K562 (cell line): ENCODE results near the gene MDM4. TPM values are rescaled to one million over a fixed set of nuclear protein-coding genes. Genes with fewer than 3 reads are reported as not detected.
"Not testable (repeated sequence)": the region's sequence is repeated elsewhere in the genome, so short reads cannot be mapped to it uniquely, and the experiment has no call there.

Source experiments
- ATAC-seq: fragments of 200-7000 bp; cut with Tn5 transposase; 3 replicates; pipeline ENCODE4 v1.9.1; 2020; ENCODE audit warnings: moderate library complexity
- BruUV-seq: library from RNA; stranded (reverse); fragments of 400-500 nt; replicated peaks from 2 replicates; lab custom pipeline; 2021; lab: Mats Ljungman, UMichigan
- CTCF ChIA-PET: fragments of 300-600 bp; formaldehyde crosslinking; extraction: SDS; loops from one replicate; lab custom pipeline; 2021; ENCODE audit warnings: low intra/inter-chr PET ratio; lab: Yijun Ruan, JAX
- POLR2A ChIA-PET: fragments of 300-600, 350-650 bp; sonication (Branson Sonifier 250); formaldehyde crosslinking; extraction: SDS; loops from one replicate; lab custom pipeline; 2021; ENCODE audit warnings: antibody characterized with exemption, inconsistent platforms; lab: Yijun Ruan, JAX
- DNase-seq, 4 experiments: peaks; one replicate each; pipeline versions ENCODE4 v3.0.0 to v3.0.0-alpha.2; 2011 to 2018; ENCODE audit warnings: low spot score in 3 of 4, mixed read lengths in 3 of 4; ENCODE audit errors: extremely low read depth in 1 of 4
- FAIRE-seq: peaks from 2 replicates; lab custom pipeline; 2011; peaks lifted over from hg19 to GRCh38; lab: Jason Lieb, UNC
- H2AFZ ChIP-seq: 2 replicates; pipeline ENCODE4 v1.6.0; 2011; ENCODE audit warnings: low read depth, low read length, control low read depth, inconsistent platforms
- H3K27ac ChIP-seq: fragments of 200-600 bp; 3 replicates; pipeline ENCODE4 v1.8.0; 2011; ENCODE audit warnings: low read depth, mild to moderate bottlenecking, control low read depth, inconsistent platforms, low read length, moderate library complexity, mixed read lengths; ENCODE audit errors: extremely low read depth
- H3K27me3 ChIP-seq, 2 experiments: fragments of 300-600 bp in 1 of 2; 2 replicates in 1 of 2; 3 replicates in 1 of 2; pipeline versions ENCODE4 v1.6.0 to v1.8.0; 2011; ENCODE audit warnings: inconsistent platforms in 2 of 2, low read length in 2 of 2, mild to moderate bottlenecking in 1 of 2, mixed read lengths in 1 of 2, moderate library complexity in 1 of 2; ENCODE audit not compliant: control insufficient read depth in 2 of 2, insufficient read depth in 2 of 2
- H3K36me3 ChIP-seq: fragments of 300-600 bp; 3 replicates; pipeline ENCODE4 v1.8.0; 2011; ENCODE audit warnings: mild to moderate bottlenecking, low read length, inconsistent platforms; ENCODE audit not compliant: control insufficient read depth, insufficient read depth
- H3K4me1 ChIP-seq, 2 experiments: fragments of 200-600 bp in 1 of 2; replicated peaks in 1 of 2; 2 replicates in 1 of 2; 3 replicates in 1 of 2; pipeline versions ENCODE4 v1.5.1 to v1.8.0; 2011; ENCODE audit warnings: inconsistent platforms in 2 of 2, low read length in 2 of 2, mild to moderate bottlenecking in 1 of 2, mixed read lengths in 1 of 2, moderate library complexity in 1 of 2; ENCODE audit not compliant: control insufficient read depth in 2 of 2, insufficient read depth in 2 of 2
- H3K4me2 ChIP-seq: 2 replicates; pipeline ENCODE4 v1.6.1; 2011; ENCODE audit warnings: low read length, control low read depth, inconsistent platforms, mixed read lengths; ENCODE audit not compliant: insufficient read depth
- H3K4me3 ChIP-seq: fragments of 200-600 bp; sonication (generic), shearing (Covaris generic); 2 replicates; pipeline ENCODE4 v1.5.1; 2016; ENCODE audit warnings: control low read depth, inconsistent platforms
- H3K79me2 ChIP-seq: fragments of 200-600 bp; 3 replicates; pipeline ENCODE4 v1.8.0; 2011; ENCODE audit warnings: low read length, inconsistent platforms; ENCODE audit not compliant: control insufficient read depth, insufficient read depth
- H3K9ac ChIP-seq, 2 experiments: 2 replicates each; pipeline versions ENCODE4 v1.6.0 to v1.6.1; 2011; ENCODE audit warnings: low read depth in 2 of 2, low read length in 2 of 2, control low read depth in 1 of 2, inconsistent platforms in 1 of 2, mild to moderate bottlenecking in 1 of 2, mixed read lengths in 1 of 2; ENCODE audit not compliant: insufficient read depth in 1 of 2
- H3K9me1 ChIP-seq: one replicate; pipeline ENCODE4 v1.6.0; 2011; ENCODE audit warnings: inconsistent platforms, mild to moderate bottlenecking, low read length, moderate library complexity; ENCODE audit not compliant: control insufficient read depth, insufficient read depth
- H3K9me3 ChIP-seq: replicated peaks from 2 replicates; pipeline ENCODE4 v1.5.1; 2011; ENCODE audit warnings: low read depth, low read length, inconsistent platforms; ENCODE audit not compliant: control insufficient read depth, insufficient read depth
- H4K20me1 ChIP-seq: replicated peaks from 2 replicates; pipeline ENCODE4 v1.6.1; 2011; ENCODE audit warnings: low read length, inconsistent platforms, mixed read lengths; ENCODE audit not compliant: control insufficient read depth, insufficient read depth
- ELK3 ChIP-seq: fragments of 450-650 bp; formaldehyde crosslinking; IDR thresholded peaks from 2 replicates; pipeline ENCODE4 v1.4.0; 2020; ENCODE audit warnings: mild to moderate bottlenecking
- FOXK1 ChIP-seq: sonication (generic); formaldehyde crosslinking; IDR thresholded peaks from 2 replicates; pipeline ENCODE4 v1.8.0; 2022; ENCODE audit warnings: missing genetic modification reagents, mild to moderate bottlenecking, borderline replicate concordance
- MIER1 ChIP-seq: fragments of 450-650 bp; IDR thresholded peaks from 2 replicates; pipeline ENCODE4 v1.6.1; 2016; ENCODE audit warnings: antibody characterized with exemption, mild to moderate bottlenecking, low read depth
- POLR2G ChIP-seq: fragments of 200-400 bp; formaldehyde crosslinking; IDR thresholded peaks from 2 replicates; pipeline ENCODE4 v1.6.1; 2017; ENCODE audit warnings: low read depth, mild to moderate bottlenecking, antibody characterized with exemption, low read length, moderate library complexity
- RBFOX2 ChIP-seq: fragments of 200-400 bp; formaldehyde crosslinking; IDR thresholded peaks from 2 replicates; pipeline ENCODE4 v1.6.1; 2017; ENCODE audit warnings: low read depth, mild to moderate bottlenecking, low read length, moderate library complexity
- WGBS: fragments of 100-300 bp; shearing (Covaris generic); methylation state at CpG from one replicate; pipeline ENCODE4 v1.1.6; 2016; ENCODE audit warnings: low coverage, mixed read lengths; ENCODE audit not compliant: insufficient coverage; ENCODE audit errors: missing lambda C conversion rate; 5-methylcytosine and 5-hydroxymethylcytosine counted together
- in situ Hi-C: fragments of 300-500 bp; cut with MboI; formaldehyde crosslinking; loops from 4 replicates; pipeline ENCODE4 v1.15.0; 2018; ENCODE audit warnings: inconsistent platforms, mixed read lengths
- intact Hi-C: fragments of 100-400 bp; cut with micrococcal nuclease; formaldehyde crosslinking; loops from 2 replicates; pipeline ENCODE4 v1.14.2; 2022
- polyA plus RNA-seq, 8 experiments: library from polyadenylated mRNA; depleted of rRNA in 4 of 8; stranded (reverse) in 5 of 8; unstranded in 3 of 8; fragments of >200 nt; fragmentation: Nextera tagmentation in 2 of 8; fragmentation: Illumina TruSeq in 1 of 8; extraction: Ambion mirVana in 2 of 8; extraction: Trizol in 1 of 8; gene quantifications; 2 replicates each; pipeline versions ENCODE4 v1.2.1 to v1.2.3, GENCODE V29; 2011 to 2014; ENCODE audit warnings: inconsistent platforms in 1 of 8, missing spikeins in 1 of 8
- total RNA-seq, 7 experiments: library from RNA; depleted of rRNA in 6 of 7; stranded (reverse); fragments of >200 nt in 6 of 7; fragmentation: Illumina TruSeq in 2 of 7; extraction: Trizol in 2 of 7; gene quantifications; 2 replicates each; pipeline versions ENCODE4 v1.2.1 to v1.2.3, GENCODE V29; 2011 to 2021; ENCODE audit warnings: low replicate concordance in 1 of 7
- TF ChIP-seq, protein P1 (sequence below): sonication (generic); formaldehyde crosslinking; IDR thresholded peaks from 2 replicates; pipeline ENCODE4 v1.8.0; 2022; ENCODE audit warnings: mild to moderate bottlenecking, missing genetic modification reagents

The MDM4 gene
- total and polyA plus RNA-seq, 9 of the 15 experiments (the other 6 are each of a cell fraction or from before 2014, with no cell fraction given), result 3.3 to 61.7 (median 21.2) TPM

DNA sequence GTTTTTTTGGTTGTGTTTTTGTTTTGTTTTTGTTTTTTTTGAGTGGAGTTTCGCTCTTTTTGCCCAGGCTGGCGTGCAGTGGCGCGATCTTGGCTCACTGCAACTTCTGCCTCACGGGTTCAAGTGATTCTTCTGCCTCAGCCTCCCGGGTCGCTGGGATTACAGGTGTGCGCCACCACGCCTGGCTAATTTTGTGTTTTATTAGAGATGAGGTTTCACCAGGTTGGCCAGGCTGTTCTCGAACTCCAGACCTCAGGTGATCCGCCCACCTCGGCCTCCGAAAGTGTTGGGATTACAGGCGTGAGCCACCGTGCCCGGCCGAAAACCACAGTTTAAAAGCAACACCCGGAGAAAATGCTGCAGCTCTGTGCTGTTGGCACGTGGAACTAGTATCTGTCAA, 1.2 kb downstream of the MDM4 start:
- in situ Hi-C loops, FAIRE-seq, BruUV-seq, H3K9me3 ChIP-seq, CTCF ChIA-PET, DNase-seq, ATAC-seq, H2AFZ ChIP-seq, H3K27me3 ChIP-seq, intact Hi-C loops, H3K9me1 ChIP-seq: not testable (repeated sequence)
- POLR2A ChIA-PET, result interaction anchor here (0.6 to 5.7 kb wide), 11 partner anchors 11 to 943 kb away, joined by 3 to 106 read pairs (median 5); partner anchors contain the start of gene PPP1R15B
- Histone ChIP-seq H3K4me1 (peaks cover 35 to 44% of the 10 kb centered on the region in 2 experiments), H3K9ac (peak overlapping the region; percentile 22 to 95; a peak in 3 of 4 replicates), H3K4me2 (peak overlapping the region; percentile 86), H3K4me3 (peak overlapping the region; percentile 75), H4K20me1 (peaks cover 16% of the 10 kb centered on the region; the same call in 1 of the 2 replicates), H3K36me3 (peaks cover 42% of the 10 kb centered on the region), H3K79me2 (peaks cover 62% of the 10 kb centered on the region), H3K27ac (peak overlapping the region; percentile 98)
- TF ChIP-seq POLR2G (peak; percentile 59), ELK3 (CRISPR knock-in tag) (0 out of 2 replicates have a peak, but pooled peaks have one; percentile 14), RBFOX2 (peak; percentile 70), FOXK1 (CRISPR knock-in tag) (peak; percentile 38; the same call in 1 of the 2 replicates), MIER1 (0 out of 2 replicates have a peak, but pooled peaks have one; percentile 26)
- TF ChIP-seq, protein P1, sequence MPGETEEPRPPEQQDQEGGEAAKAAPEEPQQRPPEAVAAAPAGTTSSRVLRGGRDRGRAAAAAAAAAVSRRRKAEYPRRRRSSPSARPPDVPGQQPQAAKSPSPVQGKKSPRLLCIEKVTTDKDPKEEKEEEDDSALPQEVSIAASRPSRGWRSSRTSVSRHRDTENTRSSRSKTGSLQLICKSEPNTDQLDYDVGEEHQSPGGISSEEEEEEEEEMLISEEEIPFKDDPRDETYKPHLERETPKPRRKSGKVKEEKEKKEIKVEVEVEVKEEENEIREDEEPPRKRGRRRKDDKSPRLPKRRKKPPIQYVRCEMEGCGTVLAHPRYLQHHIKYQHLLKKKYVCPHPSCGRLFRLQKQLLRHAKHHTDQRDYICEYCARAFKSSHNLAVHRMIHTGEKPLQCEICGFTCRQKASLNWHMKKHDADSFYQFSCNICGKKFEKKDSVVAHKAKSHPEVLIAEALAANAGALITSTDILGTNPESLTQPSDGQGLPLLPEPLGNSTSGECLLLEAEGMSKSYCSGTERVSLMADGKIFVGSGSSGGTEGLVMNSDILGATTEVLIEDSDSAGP (CRISPR knock-in tag), result peak; percentile 44; the same call in 1 of the 2 replicates
- 77% methylated on average over 19 of the region's 19 CpGs for WGBS
